Measurements from ENCODE around the gene GNG12. TPM values are rescaled to one million over a fixed set of nuclear protein-coding genes. Genes with fewer than 3 reads are reported as not detected.

GNG12 gene
- total RNA-seq, 2 experiments from 2014 or later = not detected

DNA sequence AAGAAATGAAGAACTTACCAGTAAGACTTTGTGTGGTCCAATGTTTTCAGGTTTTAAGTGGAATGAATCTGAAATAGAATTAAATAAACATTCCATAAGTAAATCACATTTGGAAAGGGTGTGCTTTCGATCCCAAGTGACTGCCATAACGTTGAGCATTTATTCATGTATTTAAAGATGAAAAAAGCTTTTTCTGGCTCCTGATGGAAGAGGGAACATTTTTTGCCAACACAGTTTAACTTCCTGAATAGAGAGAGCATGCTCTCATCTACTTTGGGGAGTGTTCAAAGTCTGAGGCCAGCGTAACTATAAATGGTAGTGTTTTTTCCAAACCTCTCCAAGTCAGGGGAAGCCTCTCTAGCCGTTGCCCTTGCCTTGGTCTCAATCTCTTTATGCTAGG is 55.8 kb downstream of the GNG12 start:
- DNase-seq (no peak), ATAC-seq (ENCODE audit: poor library complexity) (no peak)
- TF ChIP-seq, protein P1, sequence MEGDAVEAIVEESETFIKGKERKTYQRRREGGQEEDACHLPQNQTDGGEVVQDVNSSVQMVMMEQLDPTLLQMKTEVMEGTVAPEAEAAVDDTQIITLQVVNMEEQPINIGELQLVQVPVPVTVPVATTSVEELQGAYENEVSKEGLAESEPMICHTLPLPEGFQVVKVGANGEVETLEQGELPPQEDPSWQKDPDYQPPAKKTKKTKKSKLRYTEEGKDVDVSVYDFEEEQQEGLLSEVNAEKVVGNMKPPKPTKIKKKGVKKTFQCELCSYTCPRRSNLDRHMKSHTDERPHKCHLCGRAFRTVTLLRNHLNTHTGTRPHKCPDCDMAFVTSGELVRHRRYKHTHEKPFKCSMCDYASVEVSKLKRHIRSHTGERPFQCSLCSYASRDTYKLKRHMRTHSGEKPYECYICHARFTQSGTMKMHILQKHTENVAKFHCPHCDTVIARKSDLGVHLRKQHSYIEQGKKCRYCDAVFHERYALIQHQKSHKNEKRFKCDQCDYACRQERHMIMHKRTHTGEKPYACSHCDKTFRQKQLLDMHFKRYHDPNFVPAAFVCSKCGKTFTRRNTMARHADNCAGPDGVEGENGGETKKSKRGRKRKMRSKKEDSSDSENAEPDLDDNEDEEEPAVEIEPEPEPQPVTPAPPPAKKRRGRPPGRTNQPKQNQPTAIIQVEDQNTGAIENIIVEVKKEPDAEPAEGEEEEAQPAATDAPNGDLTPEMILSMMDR (IDR thresholded peaks at IDR 0.05) = no peak
- no peaks in the 10 kb centered on the region for H3K4me1 ChIP-seq (ENCODE audit: insufficient read depth, low read length)
- Mint-ChIP-seq H3K9me3 (no peaks in the 10 kb centered on the region), H3K36me3 (ENCODE audit: low read depth) (no peaks in the 10 kb centered on the region), H3K4me3 (no peak overlapping the region), H3K27ac (no peak overlapping the region), H3K27me3 (peaks cover 26% of the 10 kb centered on the region), H3K4me1 (ENCODE audit: low read depth) (no peaks in the 10 kb centered on the region)
- CTCF ChIA-PET = no interaction called here
- no peaks in the 10 kb centered on the region for H3K36me3 ChIP-seq (ENCODE audit: insufficient read depth, low read length)
- POLR2A ChIA-PET = no interaction called here
- no peaks in the 10 kb centered on the region for H3K9me3 ChIP-seq (ENCODE audit: control insufficient read depth in 1 of 2, insufficient read depth in 1 of 2, low read length in 2 of 2)
- H3K4me3 ChIP-seq (ENCODE audit: low read length) = no peak overlapping the region
- intact Hi-C loops (cut with DNase I, micrococcal nuclease) = no loop called here
- peaks cover 0 to 4% of the 10 kb centered on the region in 2 experiments for H3K27me3 ChIP-seq (ENCODE audit: control insufficient read depth in 1 of 2, insufficient read depth in 2 of 2, low read length in 2 of 2)
- no peak overlapping the region for H3K27ac ChIP-seq (ENCODE audit: low read depth in 1 of 2, low read length in 2 of 2)

DNA sequence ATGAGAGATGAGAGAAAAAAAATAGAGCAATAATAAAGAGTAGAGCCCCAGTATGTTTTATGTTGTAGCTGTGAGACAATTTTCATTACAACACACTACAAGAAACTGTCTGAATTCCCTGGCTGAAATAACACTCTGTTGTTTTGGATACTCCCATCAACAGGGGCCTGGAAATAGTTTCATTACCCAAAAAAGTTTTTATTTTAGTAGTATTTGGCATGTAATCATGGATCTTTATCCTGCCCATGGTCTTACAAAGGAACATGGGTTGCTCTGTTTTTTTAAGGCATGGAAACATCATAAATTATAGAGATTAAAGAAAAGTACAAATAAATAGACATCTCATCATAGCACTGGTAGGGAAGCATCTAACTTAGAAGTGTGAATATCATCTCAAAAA is 56.3 kb downstream of the GNG12 start:
- H3K4me3 Mint-ChIP-seq = no peak overlapping the region
- ChIA-PET POLR2A (no interaction called here), CTCF (interaction anchor here (1.2 kb wide), 1 partner anchor 12 kb away, joined by 3 read pairs; no protein-coding TSS in a partner anchor)
- no peaks in the 10 kb centered on the region for H3K4me1 ChIP-seq (ENCODE audit: insufficient read depth, low read length)
- no peaks in the 10 kb centered on the region for H3K9me3 ChIP-seq (ENCODE audit: control insufficient read depth in 1 of 2, insufficient read depth in 1 of 2, low read length in 2 of 2)
- no peaks in the 10 kb centered on the region for H3K36me3 ChIP-seq (ENCODE audit: insufficient read depth, low read length)
- H3K27me3 Mint-ChIP-seq = peaks cover 28% of the 10 kb centered on the region
- TF ChIP-seq, protein P1 (IDR thresholded peaks at IDR 0.05) = no peak
- ATAC-seq (ENCODE audit: poor library complexity) (no peak), DNase-seq (no peak)
- intact Hi-C loops (cut with DNase I, micrococcal nuclease) = no loop called here
- no peaks in the 10 kb centered on the region for H3K4me1 Mint-ChIP-seq (ENCODE audit: low read depth)
- H3K36me3 Mint-ChIP-seq (ENCODE audit: low read depth) = no peaks in the 10 kb centered on the region
- no peaks in the 10 kb centered on the region for H3K9me3 Mint-ChIP-seq
- no peak overlapping the region for H3K27ac ChIP-seq (ENCODE audit: low read depth in 1 of 2, low read length in 2 of 2)
- H3K27ac Mint-ChIP-seq = no peak overlapping the region
- no peak overlapping the region for H3K4me3 ChIP-seq (ENCODE audit: low read length)
- peaks cover 0 to 4% of the 10 kb centered on the region in 2 experiments for H3K27me3 ChIP-seq (ENCODE audit: control insufficient read depth in 1 of 2, insufficient read depth in 2 of 2, low read length in 2 of 2)

DNA sequence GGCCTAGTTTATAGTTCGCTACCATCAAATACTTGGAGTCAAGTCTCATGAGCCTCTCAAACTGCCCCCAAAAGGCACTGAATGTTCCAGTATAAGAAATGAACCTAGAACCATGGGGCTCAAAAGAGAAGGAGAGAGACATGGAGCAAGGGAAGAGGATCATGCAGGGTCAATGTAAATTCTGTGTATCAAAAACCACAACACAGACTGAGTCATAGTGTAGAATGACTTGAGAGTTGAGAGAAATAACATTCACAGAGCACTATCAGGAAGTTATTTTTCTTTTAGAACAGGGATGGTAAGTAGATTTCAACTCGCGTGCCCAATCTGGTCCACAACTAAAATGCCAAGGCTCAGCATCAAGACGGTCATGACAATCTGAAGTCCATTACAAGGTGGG is 59.8 kb downstream of the GNG12 start:
- no peaks in the 10 kb centered on the region for H3K36me3 Mint-ChIP-seq (ENCODE audit: low read depth)
- no peak for ATAC-seq (ENCODE audit: poor library complexity)
- H3K27me3 Mint-ChIP-seq = peaks cover 51% of the 10 kb centered on the region
- Histone ChIP-seq H3K4me3 (ENCODE audit: low read length) (no peak overlapping the region), H3K4me1 (ENCODE audit: insufficient read depth, low read length) (no peaks in the 10 kb centered on the region), H3K27ac (ENCODE audit: low read depth in 1 of 2, low read length in 2 of 2) (no peak overlapping the region), H3K36me3 (ENCODE audit: insufficient read depth, low read length) (no peaks in the 10 kb centered on the region), H3K9me3 (ENCODE audit: control insufficient read depth in 1 of 2, insufficient read depth in 1 of 2, low read length in 2 of 2) (no peaks in the 10 kb centered on the region), H3K27me3 (ENCODE audit: control insufficient read depth in 1 of 2, insufficient read depth in 2 of 2, low read length in 2 of 2) (peaks cover 0 to 4% of the 10 kb centered on the region in 2 experiments)
- DNase-seq = no peak
- H3K27ac Mint-ChIP-seq = no peak overlapping the region
- H3K4me1 Mint-ChIP-seq (ENCODE audit: low read depth) = no peaks in the 10 kb centered on the region
- H3K4me3 Mint-ChIP-seq = no peak overlapping the region
- ChIA-PET CTCF (no interaction called here), POLR2A (no interaction called here)
- H3K9me3 Mint-ChIP-seq = no peaks in the 10 kb centered on the region
- intact Hi-C loops (cut with DNase I, micrococcal nuclease) = no loop called here
- TF ChIP-seq, protein P1 (IDR thresholded peaks at IDR 0.05) = no peak

All from CD4-positive, alpha-beta T cell (primary cell).